Gastrocnemius medialis (tissue), 4 donors: ENCODE data around the gene IFI30. TPM values are rescaled to one million over a fixed set of nuclear protein-coding genes. Genes with fewer than 3 reads are reported as not detected.

ENCODE experiments used
- ATAC-seq, 2 donors: fragments of 150-250 bp; one replicate each; pipeline ENCODE4 v1.9.1; 2016
- DNase-seq, 2 donors: peaks; one replicate each; pipeline ENCODE4 v3.0.0-alpha.2; 2019
- H3K27ac ChIP-seq, 4 donors: fragments of 200-600 bp; sonication (generic); 1 replicate in 1 of 4; 2 replicates in 3 of 4; pipeline ENCODE4 v1.5.1; 2016 to 2018; ENCODE audit warnings: mild to moderate bottlenecking in 2 of 4, moderate library complexity in 1 of 4
- H3K27me3 ChIP-seq, 3 donors: fragments of 200-600 bp; sonication (generic) in 2 of 3; 1 replicate in 1 of 3; 2 replicates in 2 of 3; pipeline versions ENCODE4 v1.5.1 to v1.6.0; 2016 to 2019; ENCODE audit warnings: mild to moderate bottlenecking in 1 of 3, moderate library complexity in 1 of 3
- H3K36me3 ChIP-seq, 2 donors: fragments of 200-600 bp; sonication (generic) in 1 of 2; one replicate each; pipeline ENCODE4 v1.5.1; 2017 to 2018
- H3K4me1 ChIP-seq, 2 donors: fragments of 200-600 bp; sonication (generic) in 1 of 2; one replicate each; pipeline ENCODE4 v1.5.1; 2016 to 2017; ENCODE audit warnings: mild to moderate bottlenecking in 2 of 2
- H3K4me3 ChIP-seq, 4 donors: fragments of 200-600 bp; sonication (generic) in 3 of 4; 1 replicate in 1 of 4; 2 replicates in 3 of 4; pipeline ENCODE4 v1.5.1; 2016 to 2019; ENCODE audit warnings: mild to moderate bottlenecking in 2 of 4
- H3K9me3 ChIP-seq, 3 donors: fragments of 200-600 bp; sonication (generic) in 2 of 3; 1 replicate in 1 of 3; 2 replicates in 2 of 3; pipeline ENCODE4 v1.5.1; 2016 to 2019
- POLR2A ChIP-seq, 2 donors: fragments of 450-650 bp; IDR thresholded peaks; one replicate each; pipeline ENCODE4 v1.6.1; 2017; ENCODE audit warnings: antibody characterized with exemption in 2 of 2, mild to moderate bottlenecking in 2 of 2, moderate library complexity in 2 of 2
- in situ Hi-C, 4 donors: fragments of 200-750 bp; cut with MboI; loops; one replicate each; pipeline versions ENCODE4 v1.15.0 to v1.8.0; 2017; ENCODE audit warnings: low sequenced_read_pairs in 4 of 4
- intact Hi-C: fragments of 100-400 bp; cut with DNase I; formaldehyde crosslinking; loops from one replicate; pipeline ENCODE4 v1.15.1; 2023; ENCODE audit warnings: low total_unique reads
- total RNA-seq, 4 donors: library from RNA; depleted of rRNA; stranded (reverse); fragments of >200 nt; gene quantifications; one replicate each; pipeline versions ENCODE4 v1.1.0 to v1.2.3, GENCODE V29; 2016
- TF ChIP-seq, protein P1 (sequence below), 5 experiments: fragments of 450-650 bp in 3 of 5; fragments of 200-600 bp in 2 of 5; sonication (generic) in 2 of 5; IDR thresholded peaks in 4 of 5; conservative IDR thresholded peaks in 1 of 5; 1 replicate in 4 of 5; 2 replicates in 1 of 5; pipeline ENCODE4 v1.5.1; 2016 to 2019; ENCODE audit warnings: antibody characterized with exemption in 5 of 5, mild to moderate bottlenecking in 3 of 5, moderate library complexity in 3 of 5

IFI30 gene
- total RNA-seq, 4 donors from 2014 or later = 3.5 to 20.4 (median 14.0) TPM

- Histone ChIP-seq H3K27me3 (no peaks in the 10 kb centered on the region), H3K36me3 (no peaks in the 10 kb centered on the region), H3K4me3 (no peak overlapping the region), H3K9me3 (no peaks in the 10 kb centered on the region), H3K27ac (no peak overlapping the region), H3K4me1 (no peaks in the 10 kb centered on the region)
- in situ Hi-C loops = no loop called here
- no peak for TF ChIP-seq POLR2A (IDR thresholded peaks at IDR 0.05)
- TF ChIP-seq, protein P1, sequence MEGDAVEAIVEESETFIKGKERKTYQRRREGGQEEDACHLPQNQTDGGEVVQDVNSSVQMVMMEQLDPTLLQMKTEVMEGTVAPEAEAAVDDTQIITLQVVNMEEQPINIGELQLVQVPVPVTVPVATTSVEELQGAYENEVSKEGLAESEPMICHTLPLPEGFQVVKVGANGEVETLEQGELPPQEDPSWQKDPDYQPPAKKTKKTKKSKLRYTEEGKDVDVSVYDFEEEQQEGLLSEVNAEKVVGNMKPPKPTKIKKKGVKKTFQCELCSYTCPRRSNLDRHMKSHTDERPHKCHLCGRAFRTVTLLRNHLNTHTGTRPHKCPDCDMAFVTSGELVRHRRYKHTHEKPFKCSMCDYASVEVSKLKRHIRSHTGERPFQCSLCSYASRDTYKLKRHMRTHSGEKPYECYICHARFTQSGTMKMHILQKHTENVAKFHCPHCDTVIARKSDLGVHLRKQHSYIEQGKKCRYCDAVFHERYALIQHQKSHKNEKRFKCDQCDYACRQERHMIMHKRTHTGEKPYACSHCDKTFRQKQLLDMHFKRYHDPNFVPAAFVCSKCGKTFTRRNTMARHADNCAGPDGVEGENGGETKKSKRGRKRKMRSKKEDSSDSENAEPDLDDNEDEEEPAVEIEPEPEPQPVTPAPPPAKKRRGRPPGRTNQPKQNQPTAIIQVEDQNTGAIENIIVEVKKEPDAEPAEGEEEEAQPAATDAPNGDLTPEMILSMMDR (IDR thresholded peaks at IDR 0.05 in 4 of 5, conservative IDR thresholded peaks at IDR 0.05 in 1 of 5) = no peak
- intact Hi-C loops = no loop called here
- no peak for ATAC-seq
- no peak for DNase-seq
Observed at GRCh38 chr19:18128805-18129204, 44.8 kb upstream of the IFI30 start.

- intact Hi-C loops = no loop called here
Observed at GRCh38 chr19:18130523-18131242, 42.9 kb upstream of the IFI30 start.

GRCh38 chr19:18131841-18132596, 41.6 kb upstream of the IFI30 start:
- Histone ChIP-seq H3K36me3 (no peaks in the 10 kb centered on the region), H3K27me3 (no peaks in the 10 kb centered on the region), H3K27ac (no peak overlapping the region), H3K4me1 (no peaks in the 10 kb centered on the region), H3K4me3 (no peak overlapping the region), H3K9me3 (no peaks in the 10 kb centered on the region)
- ATAC-seq (no peak), DNase-seq (no peak)
- in situ Hi-C loops (no loop called here), intact Hi-C loops (no loop called here)
- TF ChIP-seq, protein P1 (IDR thresholded peaks at IDR 0.05 in 4 of 5, conservative IDR thresholded peaks at IDR 0.05 in 1 of 5) = no peak
- no peak for TF ChIP-seq POLR2A (IDR thresholded peaks at IDR 0.05)

More at GRCh38 chr19:18130523-18131242, 42.9 kb upstream of the IFI30 start:
- H3K4me1 ChIP-seq = no peaks in the 10 kb centered on the region
- H3K27me3 ChIP-seq = no peaks in the 10 kb centered on the region
- TF ChIP-seq, protein P1 (IDR thresholded peaks at IDR 0.05 in 4 of 5, conservative IDR thresholded peaks at IDR 0.05 in 1 of 5) = no peak
- no peak for TF ChIP-seq POLR2A (IDR thresholded peaks at IDR 0.05)
- in situ Hi-C loops = no loop called here
- ATAC-seq = no peak
- no peaks in the 10 kb centered on the region for H3K9me3 ChIP-seq
- DNase-seq = no peak
- H3K27ac ChIP-seq = no peak overlapping the region
- no peak overlapping the region for H3K4me3 ChIP-seq
- H3K36me3 ChIP-seq = no peaks in the 10 kb centered on the region

DNA sequence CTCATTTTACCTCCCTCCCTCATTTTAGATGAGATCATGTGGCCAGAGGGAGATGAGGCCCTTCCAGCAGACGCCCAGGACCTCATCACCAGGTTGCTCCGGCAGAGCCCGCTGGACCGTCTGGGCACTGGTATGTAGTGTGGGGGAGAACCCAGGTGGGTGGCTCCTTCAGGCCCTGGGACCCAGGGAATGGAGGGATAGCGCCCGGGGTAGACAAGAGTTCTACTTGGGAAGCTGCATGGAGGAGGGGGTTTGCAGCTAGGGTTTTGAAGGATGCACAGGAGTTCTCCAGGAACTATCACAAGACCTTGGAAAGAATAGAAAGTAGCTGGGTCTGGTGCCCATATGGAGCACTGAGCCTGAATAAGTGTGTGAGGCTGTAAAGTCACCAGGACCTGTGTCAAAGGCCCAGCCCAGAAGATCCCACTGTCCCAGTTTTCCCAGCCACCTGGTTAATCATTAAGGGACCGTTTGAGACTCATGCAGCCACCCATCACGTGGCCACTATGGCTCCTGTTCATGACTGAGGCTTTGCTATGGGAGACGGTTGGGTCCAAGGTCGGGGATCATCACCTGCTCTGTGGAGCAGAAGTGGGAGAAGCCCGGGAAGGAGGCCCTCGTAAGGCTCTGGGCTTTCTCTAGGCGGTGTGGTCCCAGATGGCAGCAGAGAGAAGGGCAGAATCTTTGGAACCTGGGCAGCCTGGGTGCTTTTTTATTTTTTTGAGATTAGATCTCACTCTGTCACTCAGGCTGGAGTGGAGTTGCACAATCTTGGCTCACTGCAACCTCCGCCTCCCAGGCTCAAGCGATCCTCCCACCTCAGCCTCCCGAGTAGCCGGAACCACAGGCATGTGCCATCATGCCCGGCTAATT, 37.7 kb upstream of the IFI30 start:
- no peak overlapping the region for H3K27ac ChIP-seq
- no peaks in the 10 kb centered on the region for H3K4me1 ChIP-seq
- DNase-seq (no peak), ATAC-seq (no peak)
- no peaks in the 10 kb centered on the region for H3K36me3 ChIP-seq
- intact Hi-C loops (no loop called here), in situ Hi-C loops (no loop called here)
- TF ChIP-seq, protein P1 (IDR thresholded peaks at IDR 0.05 in 4 of 5, conservative IDR thresholded peaks at IDR 0.05 in 1 of 5) = no peak
- TF ChIP-seq POLR2A (IDR thresholded peaks at IDR 0.05) = no peak
- no peak overlapping the region for H3K4me3 ChIP-seq
- H3K9me3 ChIP-seq = no peaks in the 10 kb centered on the region
- H3K27me3 ChIP-seq = no peaks in the 10 kb centered on the region
